ENCODE data around the gene SMARCA4.
"Not testable (repeated sequence)": the region's sequence is repeated elsewhere in the genome, so short reads cannot be mapped to it uniquely, and the experiment has no call there.

The SMARCA4 gene

DNA sequence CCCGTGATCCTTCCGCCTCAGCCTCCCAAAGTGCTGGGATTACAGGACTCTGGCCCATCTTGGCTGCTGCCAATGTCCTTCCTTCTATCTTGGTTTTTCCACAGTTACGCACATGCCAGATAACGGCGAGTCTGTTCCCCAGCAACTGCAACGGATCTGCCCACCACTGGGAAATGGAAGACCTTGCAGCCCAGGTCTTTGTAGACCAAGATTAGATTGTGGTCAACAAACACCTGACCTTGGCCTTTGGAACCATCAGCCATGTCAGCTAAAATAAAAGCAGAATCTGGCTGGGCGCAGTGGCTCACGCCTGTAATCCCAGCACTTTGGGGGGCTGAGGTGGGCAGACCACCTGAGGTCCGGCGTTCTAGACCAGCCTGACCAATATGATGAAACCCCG, 118.1 kb downstream of the SMARCA4 start:
- DNase-seq: no peak

DNA sequence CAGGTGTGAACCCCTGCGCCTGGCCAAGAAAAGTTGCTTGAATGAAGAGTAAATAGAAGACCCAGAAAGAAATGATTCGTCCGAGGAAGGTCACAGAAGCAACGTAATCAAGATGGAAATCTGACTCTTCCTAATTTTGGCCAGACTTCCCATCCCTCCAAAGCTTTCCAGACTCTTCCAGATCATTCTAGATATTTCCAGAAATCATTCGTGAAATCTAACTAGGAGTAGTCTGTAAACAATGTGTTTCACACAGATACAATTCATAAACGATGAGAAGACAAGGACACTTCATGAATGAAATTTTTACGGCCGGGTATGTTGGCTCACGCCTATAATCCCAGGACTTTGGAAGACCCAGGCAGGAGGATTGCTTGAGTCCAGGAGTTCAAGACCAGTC, 119.2 kb downstream of the SMARCA4 start:
- DNase-seq: no peak

DNA sequence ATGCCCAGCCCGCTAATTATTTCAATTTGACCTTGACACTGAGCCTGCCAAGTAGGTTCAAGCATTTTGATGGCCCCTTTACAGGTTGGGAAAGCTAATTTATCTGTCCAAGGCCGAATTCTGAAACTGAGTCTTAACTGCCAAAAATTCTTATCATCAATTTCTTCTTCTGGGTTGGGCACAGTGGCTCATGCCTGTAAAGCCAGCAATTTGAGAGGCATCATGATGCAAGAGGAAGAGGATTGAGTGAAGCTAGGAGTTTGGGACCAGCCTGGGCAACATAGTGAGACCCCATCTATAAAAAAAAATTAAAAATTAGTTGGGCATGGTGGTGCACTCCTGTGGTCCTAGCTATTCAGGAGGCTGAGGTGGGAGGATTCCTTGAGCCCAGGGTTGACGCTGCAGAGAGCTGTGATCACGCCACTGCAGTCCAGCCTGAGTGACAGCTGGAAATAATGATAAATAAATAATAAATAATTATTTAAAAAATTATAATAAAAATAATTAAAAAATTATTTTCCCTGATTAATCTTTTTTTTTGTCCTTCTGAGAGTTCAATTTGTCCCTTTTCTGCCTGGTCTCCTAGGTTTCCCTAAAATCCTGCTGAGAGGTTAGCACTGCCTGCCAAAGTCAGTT, 127.2 kb downstream of the SMARCA4 start:
- no peak for DNase-seq

DNA sequence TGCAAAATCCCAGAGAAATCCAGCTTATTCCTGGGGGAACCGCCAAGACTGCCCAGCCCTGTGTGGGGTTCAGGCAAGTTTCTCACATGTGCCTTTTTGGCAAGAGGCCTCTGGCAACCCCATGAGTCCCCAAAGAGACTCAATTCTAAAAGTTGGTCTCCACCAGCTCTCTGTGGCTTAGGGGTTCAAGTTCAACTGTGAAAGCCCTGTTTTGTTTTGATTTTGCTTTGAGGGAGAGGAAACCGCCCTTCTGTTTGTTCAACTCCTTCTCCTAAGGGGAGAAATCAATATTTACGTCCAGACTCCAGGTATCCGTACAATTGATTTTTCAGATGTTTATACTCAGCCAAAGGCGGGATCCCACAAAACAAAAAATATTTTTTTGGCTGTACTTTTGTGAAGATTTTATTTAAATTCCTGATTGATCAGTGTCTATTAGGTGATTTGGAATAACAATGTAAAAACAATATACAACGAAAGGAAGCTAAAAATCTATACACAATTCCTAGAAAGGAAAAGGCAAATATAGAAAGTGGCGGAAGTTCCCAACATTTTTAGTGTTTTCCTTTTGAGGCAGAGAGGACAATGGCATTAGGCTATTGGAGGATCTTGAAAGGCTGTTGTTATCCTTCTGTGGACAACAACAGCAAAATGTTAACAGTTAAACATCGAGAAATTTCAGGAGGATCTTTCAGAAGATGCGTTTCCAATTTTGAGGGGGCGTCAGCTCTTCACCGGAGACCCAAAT, 127.8 kb downstream of the SMARCA4 start:
- DNase-seq: no peak

DNA sequence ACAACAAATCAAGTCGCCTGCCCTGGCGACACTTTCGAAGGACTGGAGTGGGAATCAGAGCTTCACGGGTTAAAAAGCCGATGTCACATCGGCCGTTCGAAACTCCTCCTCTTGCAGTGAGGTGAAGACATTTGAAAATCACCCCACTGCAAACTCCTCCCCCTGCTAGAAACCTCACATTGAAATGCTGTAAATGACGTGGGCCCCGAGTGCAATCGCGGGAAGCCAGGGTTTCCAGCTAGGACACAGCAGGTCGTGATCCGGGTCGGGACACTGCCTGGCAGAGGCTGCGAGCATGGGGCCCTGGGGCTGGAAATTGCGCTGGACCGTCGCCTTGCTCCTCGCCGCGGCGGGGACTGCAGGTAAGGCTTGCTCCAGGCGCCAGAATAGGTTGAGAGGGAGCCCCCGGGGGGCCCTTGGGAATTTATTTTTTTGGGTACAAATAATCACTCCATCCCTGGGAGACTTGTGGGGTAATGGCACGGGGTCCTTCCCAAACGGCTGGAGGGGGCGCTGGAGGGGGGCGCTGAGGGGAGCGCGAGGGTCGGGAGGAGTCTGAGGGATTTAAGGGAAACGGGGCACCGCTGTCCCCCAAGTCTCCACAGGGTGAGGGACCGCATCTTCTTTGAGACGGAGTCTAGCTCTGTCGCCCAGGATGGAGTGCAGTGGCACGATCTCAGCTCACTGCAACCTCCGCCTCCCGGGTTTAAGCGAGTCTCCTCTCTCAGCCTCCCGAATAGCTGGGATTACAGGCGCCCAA, 128.6 kb downstream of the SMARCA4 start, which contains the start of gene LDLR:
Gene LDLR, plus strand, starts transcription at position 210 of the 760 bp plus-strand sequence. Its CDS starts 86 bp downstream, at position 296.
- DNase-seq: peak; percentile 59

DNA sequence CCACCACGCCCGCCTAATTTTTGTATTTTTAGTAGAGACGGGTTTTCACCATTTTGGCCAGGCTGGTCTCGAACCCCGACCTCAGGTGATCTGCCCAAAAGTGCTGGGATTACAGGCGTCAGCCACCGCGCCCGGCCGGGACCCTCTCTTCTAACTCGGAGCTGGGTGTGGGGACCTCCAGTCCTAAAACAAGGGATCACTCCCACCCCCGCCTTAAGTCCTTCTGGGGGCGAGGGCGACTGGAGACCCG, 129.1 kb downstream of the SMARCA4 start:
- not testable (repeated sequence) for DNase-seq

DNA sequence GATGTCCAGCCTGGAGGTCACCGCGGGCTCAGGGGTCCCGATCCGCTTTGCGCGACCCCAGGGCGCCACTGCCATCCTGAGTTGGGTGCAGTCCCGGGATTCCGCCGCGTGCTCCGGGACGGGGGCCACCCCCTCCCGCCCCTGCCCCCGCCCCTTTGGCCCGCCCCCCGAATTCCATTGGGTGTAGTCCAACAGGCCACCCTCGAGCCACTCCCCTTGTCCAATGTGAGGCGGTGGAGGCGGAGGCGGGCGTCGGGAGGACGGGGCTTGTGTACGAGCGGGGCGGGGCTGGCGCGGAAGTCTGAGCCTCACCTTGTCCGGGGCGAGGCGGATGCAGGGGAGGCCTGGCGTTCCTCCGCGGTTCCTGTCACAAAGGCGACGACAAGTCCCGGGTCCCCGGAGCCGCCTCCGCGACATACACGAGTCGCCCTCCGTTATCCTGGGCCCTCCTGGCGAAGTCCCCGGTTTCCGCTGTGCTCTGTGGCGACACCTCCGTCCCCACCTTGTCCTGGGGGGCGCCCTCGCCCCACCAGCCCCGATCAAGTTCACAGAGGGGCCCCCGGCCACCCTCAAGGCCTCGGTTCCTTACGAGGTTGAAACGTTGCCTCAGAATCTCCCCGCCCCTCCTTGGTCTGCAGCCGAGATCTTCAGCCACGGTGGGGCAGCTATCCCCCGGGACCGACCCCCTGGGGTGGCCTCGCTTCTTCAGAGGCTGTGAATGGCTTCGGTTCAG, 129.6 kb downstream of the SMARCA4 start:
- DNase-seq: peak; percentile 96

DNA sequence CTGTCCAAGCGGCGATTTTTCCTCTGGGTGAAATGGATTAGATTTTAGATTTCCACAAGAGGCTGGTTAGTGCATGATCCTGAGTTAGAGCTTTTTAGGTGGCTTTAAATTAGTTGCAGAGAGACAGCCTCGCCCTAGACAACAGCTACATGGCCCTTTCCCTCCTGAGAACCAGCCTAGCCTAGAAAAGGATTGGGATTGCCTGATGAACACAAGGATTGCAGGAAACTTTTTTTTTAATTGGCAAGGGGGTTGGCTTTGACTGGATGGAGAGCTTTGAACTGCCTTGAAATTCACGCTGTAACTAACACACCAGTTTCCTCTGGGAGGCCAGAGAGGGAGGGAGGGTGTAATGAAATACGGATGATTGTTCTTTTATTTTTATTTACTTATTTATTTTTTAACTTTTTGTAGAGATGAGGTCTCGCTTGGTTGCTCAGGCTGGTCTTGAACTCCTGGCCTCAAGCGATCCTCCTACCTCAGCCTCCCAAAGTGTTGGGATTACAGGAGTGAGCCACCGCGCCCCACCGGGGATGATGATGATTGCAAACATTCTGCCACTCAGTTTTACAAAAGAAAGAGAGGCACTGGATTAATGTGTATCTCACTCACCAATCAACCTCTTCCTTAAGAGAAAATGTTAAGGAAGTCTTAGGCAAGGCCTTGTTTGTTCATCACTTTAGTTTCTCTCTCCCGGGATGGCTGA, 130.3 kb downstream of the SMARCA4 start:
- no peak for DNase-seq

DNA sequence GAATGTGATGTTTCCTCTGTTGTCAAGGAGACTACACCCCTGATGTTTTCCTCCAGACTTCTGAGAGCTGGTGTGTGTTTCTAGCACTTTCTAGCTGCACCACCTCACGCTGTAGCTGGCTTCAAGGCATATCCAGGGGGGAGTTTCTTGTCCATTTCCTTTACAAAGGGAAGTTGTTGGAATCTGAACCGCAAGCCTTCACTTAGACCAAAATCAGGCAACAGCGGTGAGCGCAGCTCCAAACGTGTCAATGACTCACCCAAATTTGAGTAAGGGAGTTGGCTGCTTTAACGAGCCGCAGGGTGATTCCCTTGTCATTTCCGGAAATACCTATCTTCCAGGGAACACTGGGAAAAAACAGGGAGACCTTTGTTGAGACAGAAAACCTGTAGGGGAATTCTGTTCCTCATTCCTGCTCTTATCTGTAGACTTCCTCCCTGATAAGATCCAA, 130.9 kb downstream of the SMARCA4 start:
- DNase-seq: peak; percentile 23

DNA sequence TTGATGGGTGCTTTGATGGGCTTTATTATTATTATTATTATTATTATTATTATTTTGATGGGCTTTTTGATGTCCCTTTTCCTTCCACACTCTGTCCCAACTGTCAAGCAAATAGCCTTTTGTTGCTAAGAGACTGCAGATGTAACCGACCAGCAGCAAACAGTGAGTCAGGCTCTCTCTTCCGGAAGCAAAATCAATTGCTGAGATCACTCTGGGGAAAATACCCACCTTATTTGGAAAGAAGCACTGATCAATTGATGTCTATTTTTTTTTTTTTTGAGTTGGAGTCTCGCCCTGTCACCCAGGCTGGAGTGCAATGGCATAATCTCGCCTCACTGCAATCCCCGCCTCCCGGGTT, 131.3 kb downstream of the SMARCA4 start:
- DNase-seq: no peak

DNA sequence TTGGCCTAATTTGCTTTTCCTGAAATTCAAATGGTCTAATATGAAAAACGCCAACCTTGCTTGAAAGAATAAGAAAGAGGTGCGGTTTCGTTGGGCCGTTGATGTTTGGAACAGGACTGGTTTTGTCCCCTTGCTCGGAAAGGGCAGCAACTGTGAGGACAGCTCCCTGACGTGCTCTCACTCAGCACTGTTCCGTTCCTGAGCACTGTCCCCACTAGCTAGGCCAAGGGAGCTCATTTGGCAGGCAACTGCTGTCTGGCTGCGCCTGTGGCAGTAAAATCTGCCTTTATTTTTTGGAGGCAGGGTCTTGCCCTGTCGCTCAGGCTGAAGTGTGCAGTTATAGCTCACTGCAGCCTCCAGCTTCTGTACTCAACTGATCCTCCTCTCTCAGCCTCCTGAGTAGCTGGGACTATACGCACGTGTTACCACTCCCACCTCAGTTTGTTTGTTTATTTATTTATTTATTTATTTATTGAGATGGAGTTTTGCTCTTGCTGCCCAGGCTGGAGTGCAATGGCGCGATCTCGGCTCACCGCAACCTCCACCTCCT, 132.9 kb downstream of the SMARCA4 start:
- DNase-seq: no peak

DNA sequence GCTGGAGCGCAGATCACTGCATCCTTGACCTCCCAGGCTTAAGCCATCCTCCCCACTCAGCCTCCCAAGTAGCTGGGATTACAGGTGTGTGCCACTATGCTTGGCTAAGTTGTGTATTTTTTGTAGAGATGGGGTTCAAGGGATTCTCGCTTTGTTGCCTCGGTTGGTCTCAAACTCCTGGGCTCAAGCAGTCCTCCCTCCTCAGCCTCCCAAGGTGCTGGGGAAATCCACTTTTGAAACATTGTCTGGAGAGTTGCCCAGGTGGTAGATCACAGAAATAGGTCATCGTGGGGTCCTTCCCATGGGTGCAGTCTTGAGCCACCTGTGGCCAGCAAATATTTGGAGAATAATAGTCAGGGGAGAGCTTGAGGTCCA, 133.7 kb downstream of the SMARCA4 start:
- DNase-seq: no peak

DNA sequence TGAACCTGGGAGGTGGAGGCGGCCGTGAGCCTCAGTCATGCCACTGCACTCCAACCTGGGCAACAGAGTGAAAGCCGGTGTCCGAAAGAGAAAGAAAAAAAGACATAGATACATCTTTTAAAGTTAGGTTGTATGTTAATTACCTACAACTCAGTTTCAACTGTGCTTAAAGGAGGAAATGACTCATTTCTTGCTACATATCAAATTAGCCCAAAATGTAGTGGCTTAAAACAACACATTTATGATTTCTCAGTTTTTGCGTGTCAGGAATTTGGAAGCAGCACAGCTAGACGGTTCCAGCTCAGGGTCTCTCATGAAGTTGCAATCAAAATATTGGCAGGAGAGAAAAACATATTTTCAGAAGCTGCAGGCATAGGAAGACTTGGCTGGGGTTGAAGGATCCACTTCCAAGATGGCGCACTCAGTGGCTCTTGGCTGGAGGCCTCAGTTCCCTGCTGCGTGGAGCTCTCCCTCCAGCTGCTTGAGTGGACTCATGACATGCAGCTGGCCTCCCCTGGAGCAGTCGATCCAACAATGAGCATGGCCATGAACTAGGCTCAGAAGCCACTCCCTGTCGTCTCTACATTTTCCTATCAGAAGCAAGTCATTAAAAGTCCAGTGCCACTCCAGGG, 135.5 kb downstream of the SMARCA4 start:
- no peak for DNase-seq

DNA sequence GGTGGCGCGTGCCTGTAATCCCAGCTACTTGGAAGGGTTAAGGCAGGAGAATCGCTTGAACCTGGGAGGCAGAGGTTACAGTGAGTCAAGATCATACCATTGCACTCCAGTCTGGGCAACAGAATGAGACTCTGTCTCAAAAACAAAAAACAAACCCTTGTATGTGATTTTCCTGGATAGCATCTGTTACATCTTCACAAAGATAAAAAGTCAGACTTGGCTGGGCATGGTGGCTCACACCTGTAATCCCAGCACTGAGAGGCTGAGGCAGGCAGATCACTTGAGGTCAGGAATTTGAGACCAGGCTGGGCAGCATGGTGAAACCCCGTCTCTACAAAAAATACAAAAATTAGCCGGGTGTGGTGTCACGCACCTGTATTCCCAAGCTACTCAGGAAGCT, 136.5 kb downstream of the SMARCA4 start:
- not testable (repeated sequence) for DNase-seq

DNA sequence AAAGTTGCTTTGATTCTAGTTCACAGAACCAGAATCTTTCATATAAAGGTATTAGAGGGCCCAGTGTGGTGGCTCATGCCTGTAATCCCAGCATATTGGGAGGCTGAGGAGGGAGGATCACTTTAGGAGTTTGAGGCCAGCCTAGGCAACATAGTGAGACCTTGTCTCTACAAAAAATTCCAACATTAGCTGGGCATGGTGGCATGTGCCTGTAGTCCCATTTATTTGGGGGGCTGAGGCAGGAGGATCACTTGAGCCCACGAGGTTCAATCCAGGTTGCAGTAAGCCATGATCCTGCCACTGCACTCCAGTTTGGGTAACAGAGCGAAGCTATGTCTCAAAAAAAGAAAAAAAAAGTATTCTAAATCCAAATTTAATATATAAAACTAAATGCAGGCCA, 137.5 kb downstream of the SMARCA4 start:
- DNase-seq: no peak

DNA sequence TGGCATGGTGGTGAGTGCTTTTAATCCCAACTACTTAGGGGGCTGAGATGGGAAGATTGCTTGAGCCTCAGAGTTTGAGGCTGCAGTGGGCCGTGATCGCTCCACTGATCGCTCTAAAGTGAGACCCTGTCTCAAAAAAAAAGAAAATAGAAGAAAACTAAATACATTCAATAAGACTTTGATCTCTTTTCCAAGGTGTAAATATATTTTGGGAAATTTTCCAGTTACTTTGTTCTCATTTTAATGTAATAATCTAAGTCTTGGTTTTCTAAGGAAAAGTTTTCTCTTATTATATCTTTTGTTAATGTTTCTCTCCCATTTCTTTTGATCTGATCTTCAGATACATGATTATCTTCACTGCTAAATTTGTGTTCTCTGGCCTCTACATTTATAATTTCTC, 138.0 kb downstream of the SMARCA4 start:
- no peak for DNase-seq

DNA sequence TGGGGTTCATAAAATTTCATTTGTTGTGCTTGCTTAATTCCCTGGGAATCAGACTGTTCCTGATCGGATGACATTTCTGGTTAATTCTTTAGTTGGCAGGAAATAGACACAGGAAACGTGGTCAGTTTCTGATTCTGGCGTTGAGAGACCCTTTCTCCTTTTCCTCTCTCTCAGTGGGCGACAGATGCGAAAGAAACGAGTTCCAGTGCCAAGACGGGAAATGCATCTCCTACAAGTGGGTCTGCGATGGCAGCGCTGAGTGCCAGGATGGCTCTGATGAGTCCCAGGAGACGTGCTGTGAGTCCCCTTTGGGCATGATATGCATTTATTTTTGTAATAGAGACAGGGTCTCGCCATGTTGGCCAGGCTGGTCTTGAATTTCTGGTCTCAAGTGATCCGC, 139.2 kb downstream of the SMARCA4 start:
- no peak for DNase-seq

DNA sequence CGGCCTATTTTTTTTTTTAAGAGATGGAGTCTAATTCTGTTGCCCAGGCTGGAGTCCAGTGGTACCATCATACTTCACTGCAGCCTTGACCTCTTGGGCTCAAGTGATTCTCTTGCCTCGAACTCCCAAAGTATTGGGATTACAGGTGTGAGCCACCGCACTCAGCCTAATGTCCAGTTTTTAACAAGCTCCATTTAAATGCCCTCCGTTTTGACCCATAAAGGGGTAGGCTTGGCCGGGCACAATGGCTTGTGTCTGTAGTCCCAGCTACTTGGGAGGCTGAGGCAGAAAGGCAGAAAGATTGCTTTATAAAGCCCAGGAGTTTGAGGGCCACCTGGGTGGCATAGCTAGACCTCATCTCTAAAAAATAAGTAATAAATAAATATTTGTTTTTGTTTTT, 140.2 kb downstream of the SMARCA4 start:
- DNase-seq: no peak

DNA sequence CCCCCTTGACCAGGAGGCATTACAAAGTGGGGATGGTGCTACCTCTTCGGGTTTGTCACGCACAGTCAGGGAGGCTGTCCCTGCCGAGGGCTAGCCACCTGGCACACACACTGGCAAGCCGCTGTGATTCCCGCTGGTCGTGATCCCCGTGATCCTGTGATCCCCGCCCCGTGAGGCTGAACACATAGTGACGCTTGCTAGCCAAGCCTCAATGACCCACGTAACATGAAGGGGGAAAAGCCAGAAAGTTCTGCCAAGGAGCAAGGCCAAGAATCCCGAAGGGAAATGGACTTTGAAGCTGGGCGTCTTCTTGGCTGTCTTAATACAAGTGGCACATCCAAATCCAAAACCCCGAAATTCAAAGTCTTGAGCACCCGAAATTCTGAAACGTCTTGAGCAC, 142.1 kb downstream of the SMARCA4 start:
- no peak for DNase-seq

DNA sequence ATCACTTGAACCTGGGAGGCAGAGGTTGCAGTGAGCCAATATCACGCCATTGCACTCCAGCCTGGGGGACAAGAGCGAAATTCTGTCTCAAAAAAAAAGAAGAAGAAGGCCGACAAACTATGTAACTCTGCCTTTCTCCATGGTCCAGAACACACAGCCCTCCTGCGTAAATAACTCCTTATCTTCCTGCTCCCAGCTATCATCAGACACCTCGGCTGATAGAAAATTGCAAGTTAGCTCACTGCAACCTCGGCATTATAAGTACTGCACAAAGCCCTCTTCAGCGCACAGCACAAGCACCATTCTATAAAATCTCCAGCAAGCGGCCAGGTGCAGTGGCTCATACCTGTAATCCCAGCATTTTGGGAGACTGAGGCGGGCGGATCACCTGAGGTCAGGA, 142.8 kb downstream of the SMARCA4 start:
- DNase-seq: not testable (repeated sequence)

DNA sequence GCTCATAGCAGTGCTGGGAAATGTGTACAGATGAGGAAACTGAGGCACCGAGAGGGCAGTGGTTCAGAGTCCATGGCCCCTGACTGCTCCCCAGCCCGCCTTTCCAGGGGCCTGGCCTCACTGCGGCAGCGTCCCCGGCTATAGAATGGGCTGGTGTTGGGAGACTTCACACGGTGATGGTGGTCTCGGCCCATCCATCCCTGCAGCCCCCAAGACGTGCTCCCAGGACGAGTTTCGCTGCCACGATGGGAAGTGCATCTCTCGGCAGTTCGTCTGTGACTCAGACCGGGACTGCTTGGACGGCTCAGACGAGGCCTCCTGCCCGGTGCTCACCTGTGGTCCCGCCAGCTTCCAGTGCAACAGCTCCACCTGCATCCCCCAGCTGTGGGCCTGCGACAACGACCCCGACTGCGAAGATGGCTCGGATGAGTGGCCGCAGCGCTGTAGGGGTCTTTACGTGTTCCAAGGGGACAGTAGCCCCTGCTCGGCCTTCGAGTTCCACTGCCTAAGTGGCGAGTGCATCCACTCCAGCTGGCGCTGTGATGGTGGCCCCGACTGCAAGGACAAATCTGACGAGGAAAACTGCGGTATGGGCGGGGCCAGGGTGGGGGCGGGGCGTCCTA, 144.3 kb downstream of the SMARCA4 start:
- no peak for DNase-seq

DNA sequence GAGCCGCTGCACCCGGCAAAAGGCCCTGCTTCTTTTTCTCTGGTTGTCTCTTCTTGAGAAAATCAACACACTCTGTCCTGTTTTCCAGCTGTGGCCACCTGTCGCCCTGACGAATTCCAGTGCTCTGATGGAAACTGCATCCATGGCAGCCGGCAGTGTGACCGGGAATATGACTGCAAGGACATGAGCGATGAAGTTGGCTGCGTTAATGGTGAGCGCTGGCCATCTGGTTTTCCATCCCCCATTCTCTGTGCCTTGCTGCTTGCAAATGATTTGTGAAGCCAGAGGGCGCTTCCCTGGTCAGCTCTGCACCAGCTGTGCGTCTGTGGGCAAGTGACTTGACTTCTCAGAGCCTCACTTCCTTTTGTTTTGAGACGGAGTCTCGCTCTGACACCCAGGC, 145.6 kb downstream of the SMARCA4 start:
- DNase-seq: no peak

Measured in effector CD8-positive, alpha-beta T cell (primary cell).